Activated CD4-positive, alpha-beta T cell treated with anti-CD3 and anti-CD28 coated beads, Interleukin-2, amount 10 ng/mL, durations not matched to agents 7 days and 5 days (primary cell): ENCODE results near the gene MTUS2. TPM values are rescaled to one million over a fixed set of nuclear protein-coding genes. Genes with fewer than 3 reads are reported as not detected.

Experiments
- CTCF ChIA-PET: fragments of 350-600 bp; sonication (Branson Sonifier 250); formaldehyde crosslinking; loops from one replicate; lab custom pipeline; 2021; ENCODE audit warnings: antibody characterized with exemption; lab: Charles Lee
- POLR2A ChIA-PET: fragments of 350-600 bp; sonication (Branson Sonifier 250); formaldehyde crosslinking; loops from one replicate; lab custom pipeline; 2021; ENCODE audit warnings: antibody characterized with exemption; lab: Charles Lee
- DNase-seq: peaks from one replicate; pipeline ENCODE4 v3.0.0-alpha.2; 2020
- H3K27ac Mint-ChIP-seq: one replicate; pipeline ENCODE4 v1.8.0; 2021; ENCODE audit warnings: mild to moderate bottlenecking, moderate library complexity, mixed read lengths
- H3K27me3 Mint-ChIP-seq: one replicate; pipeline ENCODE4 v1.8.0; 2021; ENCODE audit warnings: mixed read lengths
- H3K36me3 Mint-ChIP-seq: one replicate; pipeline ENCODE4 v1.8.0; 2021; ENCODE audit warnings: low read depth, mixed read lengths
- H3K4me1 Mint-ChIP-seq: one replicate; pipeline ENCODE4 v1.8.0; 2021; ENCODE audit warnings: mixed read lengths
- H3K4me3 Mint-ChIP-seq: one replicate; pipeline ENCODE4 v1.8.0; 2021; ENCODE audit warnings: mild to moderate bottlenecking, moderate library complexity, mixed read lengths
- H3K9me3 Mint-ChIP-seq: one replicate; pipeline ENCODE4 v1.8.0; 2021; ENCODE audit warnings: mixed read lengths
- total RNA-seq, 2 experiments: library from RNA; stranded (reverse); gene quantifications; one replicate each; pipeline ENCODE4 v1.2.3, GENCODE V29; 2021

Gene MTUS2
- total RNA-seq, result not detected

DNA sequence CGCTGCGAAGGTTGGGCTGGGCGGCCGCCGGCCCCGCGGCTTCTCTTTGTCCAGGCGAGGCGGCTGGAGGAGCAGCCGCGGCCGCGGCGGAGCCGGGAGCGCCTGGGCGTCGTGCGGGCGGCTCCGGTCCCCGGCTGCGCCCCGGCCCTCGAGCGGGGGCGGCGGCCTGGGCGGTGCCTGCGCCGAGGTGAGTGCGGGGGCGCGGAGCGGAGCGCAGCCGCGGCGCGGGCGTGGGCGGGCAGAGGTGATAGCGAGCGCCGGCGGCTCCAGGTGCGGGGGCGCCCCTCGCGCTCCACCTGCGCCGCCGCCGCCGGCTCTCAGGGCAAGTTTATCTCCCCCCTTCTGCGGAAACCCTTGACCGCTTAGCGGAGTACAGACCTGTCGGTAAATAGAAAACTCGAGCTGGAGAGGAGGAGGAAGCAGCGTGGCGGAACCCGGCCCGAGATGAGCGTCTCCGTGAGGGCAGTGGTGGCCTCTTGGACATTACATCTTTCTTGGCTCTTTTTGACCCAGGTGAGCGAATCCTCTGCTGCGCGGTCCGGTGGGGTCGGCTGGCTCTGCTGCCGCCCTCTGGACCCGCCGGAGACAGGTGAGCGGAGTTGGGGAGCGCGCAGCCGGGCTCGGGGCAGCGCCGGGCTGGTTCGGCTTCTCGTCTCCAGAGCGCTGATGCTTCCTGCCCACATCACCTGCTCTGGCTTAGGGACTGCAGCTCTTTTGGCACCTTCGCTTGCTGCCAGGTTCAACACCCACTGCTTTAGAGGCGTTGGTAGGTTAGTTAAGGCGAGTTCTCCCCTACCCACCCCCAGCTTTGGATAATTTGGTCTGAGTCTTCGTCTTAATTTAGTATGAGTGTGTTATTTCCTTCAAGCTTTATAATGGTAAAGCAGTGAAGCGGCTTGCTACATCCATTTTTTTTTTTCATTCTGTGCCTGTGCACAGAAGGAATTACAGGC lies at the start of gene MTUS2:
MTUS2 (plus strand) TSS at position 241 of the 953 bp plus-strand sequence.
- no peak for DNase-seq
- ChIA-PET POLR2A (no interaction called here), CTCF (no interaction called here)
- Mint-ChIP-seq H3K27me3 (peaks cover 54% of the 10 kb centered on the region), H3K4me3 (peak within 1 kb of the TSS; percentile 58), H3K9me3 (peaks cover 8% of the 10 kb centered on the region), H3K4me1 (peaks cover 4% of the 10 kb centered on the region), H3K36me3 (no peaks in the 10 kb centered on the region), H3K27ac (no peak within 1 kb of the TSS)

DNA sequence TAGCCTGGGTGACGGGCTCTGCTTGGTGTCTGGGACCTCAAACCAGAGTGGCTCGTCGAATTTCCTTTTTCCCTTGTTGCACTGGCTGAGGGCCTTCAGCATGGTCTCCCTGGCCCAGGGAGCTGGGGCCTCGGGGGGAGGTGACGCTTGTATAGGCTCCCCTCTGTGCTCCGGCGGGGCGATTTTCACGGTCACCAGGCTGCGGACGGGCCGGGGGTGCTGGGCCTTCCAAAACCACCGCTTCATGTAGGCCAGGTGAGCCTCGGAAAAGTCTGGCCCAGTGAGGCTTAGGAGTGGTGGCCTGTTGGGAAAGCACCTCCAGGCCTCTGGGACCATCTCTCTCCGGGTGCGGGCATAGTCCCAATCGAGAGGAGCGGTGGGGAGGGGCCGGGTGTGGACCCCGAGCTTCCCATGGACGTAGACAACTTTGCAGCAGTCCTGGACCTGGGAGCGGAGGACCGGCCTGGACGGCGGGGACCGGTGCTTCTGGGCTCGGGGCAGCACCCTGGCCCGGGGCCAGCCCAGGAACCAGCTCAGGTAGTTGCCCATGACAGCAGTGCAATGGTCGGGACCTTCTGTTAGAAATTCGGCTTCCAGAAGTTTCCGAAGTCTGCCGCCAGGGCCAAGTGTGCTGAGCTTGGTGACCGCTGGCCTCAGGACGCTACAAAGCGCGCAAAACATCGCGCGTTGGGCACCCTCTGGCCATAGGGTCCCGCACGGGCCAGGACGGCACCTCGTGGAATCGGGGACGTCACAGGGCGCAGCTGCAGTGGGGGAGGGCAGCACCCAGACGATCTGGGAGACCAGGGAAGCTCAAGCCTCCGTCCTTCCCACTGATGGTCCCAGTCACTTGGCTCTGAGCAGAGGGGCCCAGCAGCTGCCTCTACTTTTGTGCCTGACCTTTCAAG lies 41.6 kb upstream of the MTUS2 start:
- Mint-ChIP-seq H3K4me3 (no peak overlapping the region), H3K4me1 (no peaks in the 10 kb centered on the region), H3K27me3 (peaks cover 15% of the 10 kb centered on the region), H3K9me3 (peaks cover 3% of the 10 kb centered on the region), H3K27ac (no peak overlapping the region), H3K36me3 (no peaks in the 10 kb centered on the region)
- ChIA-PET POLR2A (no interaction called here), CTCF (interaction anchor here (0.6 kb wide), 1 partner anchor 1021 kb away, joined by 3 read pairs; no protein-coding TSS in a partner anchor)
- no peak for DNase-seq

DNA sequence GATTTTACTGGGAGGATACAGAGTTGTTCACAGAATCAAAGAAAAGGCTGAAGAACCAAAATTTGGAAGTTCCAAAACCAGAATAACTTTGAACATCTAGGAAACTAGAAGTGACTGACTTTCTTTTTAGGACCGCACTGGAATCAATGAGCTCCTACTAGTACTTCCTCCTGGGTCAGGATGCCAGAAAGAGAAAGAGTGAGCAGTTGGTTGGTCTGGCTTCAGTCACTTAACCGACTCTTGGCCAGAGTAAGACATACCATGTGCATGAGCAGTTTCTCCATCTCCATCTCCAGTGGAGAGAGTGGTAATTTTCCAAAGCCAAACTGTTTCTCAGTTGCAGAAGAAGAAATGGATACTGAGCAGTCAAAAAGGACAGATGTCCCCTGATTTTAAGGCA lies 27.1 kb upstream of the MTUS2 start:
- Mint-ChIP-seq H3K27me3 (peaks cover 39% of the 10 kb centered on the region), H3K4me3 (no peak overlapping the region)
- CTCF ChIA-PET, result interaction anchor here (1.0 kb wide), 1 partner anchor 10 kb away, joined by 3 read pairs; no protein-coding TSS in a partner anchor

DNA sequence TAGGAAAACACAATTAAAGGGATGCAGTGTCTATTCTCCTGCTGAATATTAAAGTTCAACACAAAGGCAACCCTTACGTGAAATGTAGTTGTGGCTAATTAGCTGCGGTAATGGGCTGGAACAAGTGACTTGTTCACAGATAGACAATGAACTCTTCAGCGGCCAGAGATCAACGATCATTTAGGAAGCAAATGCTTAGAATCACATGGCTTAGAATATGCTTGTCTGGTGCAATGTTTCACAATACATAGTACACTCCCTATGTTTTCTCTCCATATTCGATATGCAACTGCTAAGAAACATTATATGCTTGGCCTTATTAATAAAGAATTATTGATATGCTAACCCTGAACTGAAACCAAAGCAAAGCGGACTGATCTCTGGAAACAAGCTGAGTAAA lies 25.7 kb upstream of the MTUS2 start:
- H3K4me1 Mint-ChIP-seq, result no peaks in the 10 kb centered on the region
- no peak for DNase-seq
- H3K9me3 Mint-ChIP-seq, result no peaks in the 10 kb centered on the region
- POLR2A ChIA-PET, result no interaction called here
- no peak overlapping the region for H3K27ac Mint-ChIP-seq
- peaks cover 37% of the 10 kb centered on the region for H3K27me3 Mint-ChIP-seq
- no peak overlapping the region for H3K4me3 Mint-ChIP-seq
- H3K36me3 Mint-ChIP-seq, result no peaks in the 10 kb centered on the region
- CTCF ChIA-PET, result interaction anchor here (0.9 to 1.1 kb wide), 2 partner anchors 76 to 470 kb away, joined by 3 read pairs; partner anchors contain the start of gene SLC46A3

More for the DNA sequence above, 27.1 kb upstream of the MTUS2 start:
- DNase-seq, result no peak
- Mint-ChIP-seq H3K27ac (no peak overlapping the region), H3K9me3 (no peaks in the 10 kb centered on the region), H3K4me1 (no peaks in the 10 kb centered on the region), H3K36me3 (no peaks in the 10 kb centered on the region)
- POLR2A ChIA-PET, result no interaction called here

DNA sequence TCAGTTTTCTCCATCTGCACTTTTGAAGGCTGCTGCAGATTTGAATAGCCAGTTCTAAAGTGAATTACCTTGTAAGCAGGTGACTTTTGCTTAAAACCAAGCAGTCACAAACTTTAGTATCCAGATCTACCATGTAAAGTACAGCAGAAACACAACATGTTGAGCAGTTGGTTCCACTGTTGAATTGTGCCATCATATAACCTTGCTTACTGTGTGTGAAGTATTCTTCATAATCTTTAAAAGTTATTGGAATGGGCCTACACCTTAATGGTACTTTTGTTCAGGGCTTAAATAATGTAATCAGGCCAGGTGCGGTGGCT lies 23.2 kb upstream of the MTUS2 start:
- Mint-ChIP-seq H3K4me1 (no peaks in the 10 kb centered on the region), H3K4me3 (no peak overlapping the region), H3K9me3 (no peaks in the 10 kb centered on the region), H3K27me3 (peaks cover 34% of the 10 kb centered on the region), H3K36me3 (no peaks in the 10 kb centered on the region), H3K27ac (no peak overlapping the region)
- POLR2A ChIA-PET, result no interaction called here
- CTCF ChIA-PET, result interaction anchor here (0.8 to 1.2 kb wide), 7 partner anchors 8 to 737 kb away, joined by 3 to 6 read pairs (median 3); no protein-coding TSS in a partner anchor
- DNase-seq, result no peak

DNA sequence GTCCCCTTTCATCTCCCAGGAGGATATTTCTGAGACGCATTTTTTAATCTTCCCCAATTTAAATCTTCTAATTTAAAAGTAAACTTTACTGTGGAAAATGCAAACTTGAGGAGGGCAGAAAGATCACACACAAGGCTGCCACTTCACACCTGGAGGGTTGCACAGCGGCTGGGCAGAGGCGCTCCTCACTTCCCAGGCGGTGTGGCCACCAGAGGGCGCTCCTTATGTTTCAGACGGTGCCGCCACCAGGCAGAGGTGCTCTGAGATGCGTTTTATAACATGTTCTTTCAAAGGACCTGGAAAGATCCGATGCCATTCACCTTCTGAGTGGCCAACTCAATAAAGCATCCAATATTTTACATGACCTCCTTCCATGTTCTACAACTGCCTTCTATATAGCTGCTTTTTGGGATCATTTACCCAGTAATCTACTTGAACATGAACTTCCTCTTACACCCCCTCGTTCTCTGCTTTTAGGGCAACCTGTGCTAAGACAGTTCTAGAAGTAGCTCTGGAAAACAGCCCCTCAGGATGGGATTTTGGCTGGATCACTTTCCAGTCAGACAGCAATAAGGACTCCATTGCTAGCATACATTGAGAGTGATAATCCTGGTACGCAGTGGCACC lies 14.8 kb upstream of the MTUS2 start:
- ChIA-PET CTCF (interaction anchor here (1.2 kb wide), 2 partner anchors 9 to 35 kb away, joined by 3 to 4 read pairs; no protein-coding TSS in a partner anchor), POLR2A (interaction anchor here (0.7 kb wide), 1 partner anchor 204 kb away, joined by 3 read pairs; no protein-coding TSS in a partner anchor)
- peaks cover 13% of the 10 kb centered on the region for H3K9me3 Mint-ChIP-seq
- peak; percentile 36 for DNase-seq
- H3K27ac Mint-ChIP-seq, result no peak overlapping the region
- H3K27me3 Mint-ChIP-seq, result peaks cover 20% of the 10 kb centered on the region
- no peak overlapping the region for H3K4me3 Mint-ChIP-seq
- H3K4me1 Mint-ChIP-seq, result no peaks in the 10 kb centered on the region
- H3K36me3 Mint-ChIP-seq, result no peaks in the 10 kb centered on the region

DNA sequence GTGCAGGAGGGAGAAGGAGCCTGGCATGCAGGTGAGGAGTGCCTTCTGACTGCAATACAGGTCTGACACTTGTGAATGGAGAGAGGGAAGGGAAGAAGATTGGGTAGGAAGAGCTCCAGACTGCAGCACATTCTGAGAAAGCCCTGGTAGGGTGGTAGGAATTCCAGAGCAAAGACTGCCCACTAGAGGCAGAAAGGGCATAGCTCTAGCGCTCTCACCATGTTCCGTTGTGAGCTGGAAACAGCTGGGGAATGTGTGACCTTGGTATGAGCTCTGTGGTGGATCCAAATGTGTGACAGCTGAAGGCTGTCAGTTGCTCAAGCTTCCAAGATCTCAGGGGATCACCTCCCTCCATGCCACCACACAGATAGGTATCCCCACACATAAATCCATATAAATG lies 2.9 kb upstream of the MTUS2 start:
- DNase-seq, result no peak
- H3K27ac Mint-ChIP-seq, result no peak overlapping the region
- H3K27me3 Mint-ChIP-seq, result peaks cover 43% of the 10 kb centered on the region
- H3K36me3 Mint-ChIP-seq, result no peaks in the 10 kb centered on the region
- H3K4me3 Mint-ChIP-seq, result no peak overlapping the region
- no peaks in the 10 kb centered on the region for H3K9me3 Mint-ChIP-seq
- peaks cover 4% of the 10 kb centered on the region for H3K4me1 Mint-ChIP-seq
- CTCF ChIA-PET, result interaction anchor here (0.6 kb wide), 2 partner anchors 273 to 361 kb away, joined by 3 read pairs; no protein-coding TSS in a partner anchor
- POLR2A ChIA-PET, result no interaction called here

DNA sequence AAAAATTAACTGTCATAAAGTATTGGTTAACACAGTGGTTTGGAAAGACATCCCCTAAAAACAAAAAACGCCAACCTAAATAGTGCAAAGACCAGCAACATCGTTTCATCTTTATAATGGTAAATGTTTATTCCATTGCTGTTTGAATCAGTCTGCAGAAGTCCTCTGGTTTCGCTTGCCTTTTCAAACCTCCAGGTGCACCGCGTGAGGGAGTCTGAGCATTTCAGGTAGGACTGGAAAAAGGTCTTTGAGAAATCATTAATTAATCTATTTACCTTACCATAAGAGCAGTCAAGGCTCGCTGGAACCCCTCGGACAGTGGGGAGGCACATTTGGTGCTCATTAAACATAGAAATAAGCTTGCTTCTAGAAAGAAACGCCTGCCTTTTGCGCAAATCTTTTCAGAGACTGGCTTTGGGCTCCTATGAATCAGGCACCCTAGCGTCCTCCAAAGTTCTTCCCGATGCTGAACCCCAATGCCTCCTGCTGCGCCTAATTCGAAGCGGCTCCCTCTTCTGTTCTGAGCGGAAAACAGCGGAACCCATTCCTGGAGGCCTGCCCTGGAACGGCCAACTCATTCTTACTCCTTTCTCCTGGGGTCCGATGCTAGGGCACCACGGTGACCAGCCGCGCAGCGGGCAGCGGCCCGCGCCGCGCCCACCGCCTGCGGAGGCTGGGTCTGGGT lies 951 bp upstream of the MTUS2 start:
- H3K9me3 Mint-ChIP-seq, result peaks cover 8% of the 10 kb centered on the region
- peaks cover 54% of the 10 kb centered on the region for H3K27me3 Mint-ChIP-seq
- POLR2A ChIA-PET, result no interaction called here
- no peak overlapping the region for H3K4me3 Mint-ChIP-seq
- DNase-seq, result no peak
- peaks cover 4% of the 10 kb centered on the region for H3K4me1 Mint-ChIP-seq
- no peaks in the 10 kb centered on the region for H3K36me3 Mint-ChIP-seq
- CTCF ChIA-PET, result interaction anchor here (0.6 kb wide), 1 partner anchor 665 kb away, joined by 3 read pairs; no protein-coding TSS in a partner anchor
- H3K27ac Mint-ChIP-seq, result no peak overlapping the region

DNA sequence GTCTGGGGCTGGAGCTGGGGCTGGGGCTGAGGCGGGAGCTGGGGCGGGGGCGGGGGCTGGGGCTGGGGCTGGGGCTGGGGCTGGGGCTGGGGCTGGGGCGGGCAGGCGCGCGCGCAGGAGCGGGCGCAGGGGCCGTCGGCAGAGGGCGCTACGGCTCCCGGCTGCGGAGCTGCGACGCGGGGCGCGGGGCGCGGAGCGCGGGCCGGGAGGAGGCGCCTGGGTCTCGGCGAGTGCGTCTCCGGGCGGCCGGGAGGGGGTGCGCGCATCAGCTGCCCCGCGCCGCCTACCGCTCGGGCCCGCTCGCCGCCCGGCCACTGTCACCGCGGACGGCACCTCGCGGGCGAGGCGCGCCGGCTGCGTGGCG lies 422 bp upstream of the MTUS2 start:
- Mint-ChIP-seq H3K27me3 (peaks cover 54% of the 10 kb centered on the region), H3K27ac (no peak overlapping the region), H3K9me3 (peaks cover 8% of the 10 kb centered on the region), H3K4me1 (peaks cover 4% of the 10 kb centered on the region), H3K36me3 (no peaks in the 10 kb centered on the region), H3K4me3 (no peak overlapping the region)
- DNase-seq, result peak; percentile 35
- POLR2A ChIA-PET, result no interaction called here
- CTCF ChIA-PET, result no interaction called here

DNA sequence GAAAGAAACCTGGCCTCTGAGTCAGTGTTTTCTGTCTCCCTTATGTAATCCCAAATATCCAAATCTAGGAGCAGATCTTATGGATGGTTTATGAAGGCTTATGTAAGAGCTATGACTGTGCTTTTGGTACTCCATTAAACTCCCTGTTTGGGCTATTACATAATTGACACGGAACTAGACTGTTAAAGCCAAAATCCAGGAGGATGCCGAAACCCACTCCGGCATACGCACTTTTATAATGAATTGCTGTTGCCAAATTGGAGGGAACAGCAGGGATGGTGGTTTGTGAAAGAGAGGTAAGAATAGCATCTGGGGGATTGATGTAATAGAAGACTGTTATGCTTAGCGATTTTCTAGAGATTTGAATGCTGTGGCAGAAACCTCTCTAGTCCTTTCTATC lies 2.0 kb downstream of the MTUS2 start:
- Mint-ChIP-seq H3K9me3 (peaks cover 8% of the 10 kb centered on the region), H3K27ac (no peak overlapping the region), H3K36me3 (no peaks in the 10 kb centered on the region), H3K4me1 (peaks cover 4% of the 10 kb centered on the region), H3K27me3 (peaks cover 49% of the 10 kb centered on the region), H3K4me3 (no peak overlapping the region)
- ChIA-PET CTCF (interaction anchor here (0.5 kb wide), 1 partner anchor 55 kb away, joined by 3 read pairs; no protein-coding TSS in a partner anchor), POLR2A (no interaction called here)
- DNase-seq, result no peak

DNA sequence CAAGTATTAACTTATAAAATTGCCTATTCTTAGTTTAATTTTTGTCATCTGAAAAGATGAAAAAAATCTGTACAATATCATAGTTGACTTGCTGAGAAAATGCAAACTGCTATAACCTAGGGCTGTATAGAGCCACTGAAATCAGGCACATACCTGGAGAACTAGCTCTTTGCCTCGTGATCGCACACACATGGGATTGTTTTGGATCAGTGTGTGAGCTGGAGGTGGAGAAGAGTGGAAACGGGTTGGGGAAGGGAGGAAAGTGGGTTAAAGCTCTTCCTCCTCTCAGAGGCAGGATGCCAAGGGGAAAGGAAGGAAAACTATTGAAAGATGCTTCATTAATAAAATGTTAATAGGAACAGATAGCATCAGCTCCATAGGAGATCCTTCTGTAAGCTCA lies 2.7 kb downstream of the MTUS2 start:
- CTCF ChIA-PET, result interaction anchor here (0.9 kb wide), 1 partner anchor 14 kb away, joined by 4 read pairs; no protein-coding TSS in a partner anchor
- Mint-ChIP-seq H3K4me3 (no peak overlapping the region), H3K4me1 (peaks cover 4% of the 10 kb centered on the region), H3K9me3 (peaks cover 8% of the 10 kb centered on the region), H3K36me3 (no peaks in the 10 kb centered on the region), H3K27me3 (peaks cover 43% of the 10 kb centered on the region), H3K27ac (no peak overlapping the region)
- POLR2A ChIA-PET, result no interaction called here
- DNase-seq, result no peak

DNA sequence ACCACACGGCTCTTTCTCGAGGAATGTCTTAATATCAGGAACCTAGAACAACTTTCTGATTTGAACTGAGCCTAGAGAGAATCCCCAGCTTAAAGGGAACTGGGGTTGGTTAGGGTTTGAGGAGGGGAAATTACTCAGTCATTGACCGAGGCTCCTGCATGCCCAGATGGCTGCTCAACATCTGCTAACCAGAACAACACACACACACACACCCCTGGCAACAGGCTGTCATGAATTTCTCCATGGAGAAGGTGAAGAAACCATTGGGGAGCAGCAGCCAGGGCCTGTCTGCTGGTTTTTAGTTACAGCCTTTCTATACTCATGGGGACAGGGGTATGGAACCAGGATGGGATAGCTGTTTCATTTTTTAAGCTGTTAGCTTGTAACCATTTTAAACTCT lies 5.2 kb downstream of the MTUS2 start:
- peaks cover 9% of the 10 kb centered on the region for H3K9me3 Mint-ChIP-seq
- no peak for DNase-seq
- POLR2A ChIA-PET, result no interaction called here
- H3K36me3 Mint-ChIP-seq, result no peaks in the 10 kb centered on the region
- no peak overlapping the region for H3K4me3 Mint-ChIP-seq
- H3K27me3 Mint-ChIP-seq, result peaks cover 29% of the 10 kb centered on the region
- H3K4me1 Mint-ChIP-seq, result peaks cover 2% of the 10 kb centered on the region
- CTCF ChIA-PET, result no interaction called here
- H3K27ac Mint-ChIP-seq, result no peak overlapping the region
